Smooth muscle cell of the brain vasculature (primary cell): Measurements from ENCODE around the gene PTPN23.
"Not testable (repeated sequence)": the region's sequence is repeated elsewhere in the genome, so short reads cannot be mapped to it uniquely, and the experiment has no call there.

Experiments
- DNase-seq: peaks from one replicate; pipeline ENCODE4 v3.0.0-alpha.2; 2012; ENCODE audit warnings: low read depth, low spot score

Gene PTPN23

DNA sequence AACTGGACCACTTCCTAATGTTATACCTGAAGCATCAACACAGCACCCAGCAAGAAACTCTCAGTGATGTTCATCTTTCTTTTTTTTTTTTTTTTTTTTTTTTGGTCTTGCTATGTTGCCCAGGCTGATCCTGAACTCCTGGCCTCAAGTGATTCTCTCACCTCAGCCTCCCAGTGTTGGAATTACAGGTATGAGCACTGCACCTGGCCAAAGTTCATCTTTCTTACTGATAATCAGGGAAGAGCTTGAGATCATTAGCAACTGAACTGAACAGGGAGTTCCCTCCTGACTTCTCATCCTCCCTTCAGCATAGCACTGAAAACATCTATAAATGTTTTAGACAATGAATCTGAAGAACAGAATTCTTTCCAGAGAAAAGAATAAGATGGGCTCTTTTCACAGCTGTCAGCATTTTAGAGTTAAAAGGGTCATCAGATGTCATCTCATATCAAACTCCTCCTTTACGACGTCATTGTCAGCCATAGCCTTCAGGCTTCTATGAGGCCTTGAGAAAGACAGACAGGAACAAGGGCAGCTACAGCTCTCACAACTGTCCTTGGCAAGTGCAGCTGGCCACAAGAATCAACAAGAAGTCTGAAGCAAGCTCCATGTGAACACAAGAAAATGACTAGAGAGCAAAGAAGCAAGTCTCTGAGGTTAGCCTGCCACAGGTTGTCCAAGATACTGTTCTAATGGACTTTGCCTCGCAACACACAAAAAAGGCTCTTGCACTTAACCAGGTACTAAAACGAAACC, 61.2 kb downstream of the PTPN23 start:
- no peak for DNase-seq

DNA sequence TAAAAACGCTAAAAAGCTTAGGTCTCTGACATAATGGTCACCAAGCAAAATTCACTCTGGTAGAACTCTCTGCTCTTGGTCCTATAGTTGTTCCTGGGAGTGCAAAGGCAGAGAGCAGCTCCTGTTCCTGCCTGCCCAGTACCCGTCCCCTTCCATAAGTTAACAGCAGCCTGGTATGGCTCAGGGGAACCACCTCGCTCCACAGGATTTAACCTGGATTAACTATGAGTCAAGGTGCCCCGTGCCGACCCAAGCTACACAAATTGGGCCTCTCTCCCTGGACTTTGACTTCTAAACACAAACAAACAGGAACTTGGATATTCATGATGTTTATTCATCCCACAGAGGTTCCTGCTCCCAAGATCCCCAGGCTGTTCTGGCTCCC, 62.8 kb downstream of the PTPN23 start:
- no peak for DNase-seq

DNA sequence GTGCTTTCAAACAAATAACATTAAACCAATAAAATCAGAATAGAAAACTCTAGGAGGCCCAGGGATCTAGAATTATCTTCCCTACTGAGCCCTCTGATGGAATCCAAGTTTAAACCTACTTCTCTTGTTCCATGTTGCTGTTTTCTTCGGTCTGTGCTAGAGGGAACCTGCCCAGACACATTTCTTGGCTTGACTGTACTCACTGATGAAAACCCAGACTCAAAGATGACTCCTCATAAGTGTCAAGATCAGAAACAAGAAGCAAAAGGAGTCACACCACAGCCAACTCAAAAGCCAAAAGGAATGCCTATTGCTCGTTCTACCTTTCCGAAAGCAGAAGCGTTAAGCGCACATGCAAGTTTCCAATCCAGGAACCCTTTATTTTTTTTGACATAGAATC, 63.3 kb downstream of the PTPN23 start:
- no peak for DNase-seq

DNA sequence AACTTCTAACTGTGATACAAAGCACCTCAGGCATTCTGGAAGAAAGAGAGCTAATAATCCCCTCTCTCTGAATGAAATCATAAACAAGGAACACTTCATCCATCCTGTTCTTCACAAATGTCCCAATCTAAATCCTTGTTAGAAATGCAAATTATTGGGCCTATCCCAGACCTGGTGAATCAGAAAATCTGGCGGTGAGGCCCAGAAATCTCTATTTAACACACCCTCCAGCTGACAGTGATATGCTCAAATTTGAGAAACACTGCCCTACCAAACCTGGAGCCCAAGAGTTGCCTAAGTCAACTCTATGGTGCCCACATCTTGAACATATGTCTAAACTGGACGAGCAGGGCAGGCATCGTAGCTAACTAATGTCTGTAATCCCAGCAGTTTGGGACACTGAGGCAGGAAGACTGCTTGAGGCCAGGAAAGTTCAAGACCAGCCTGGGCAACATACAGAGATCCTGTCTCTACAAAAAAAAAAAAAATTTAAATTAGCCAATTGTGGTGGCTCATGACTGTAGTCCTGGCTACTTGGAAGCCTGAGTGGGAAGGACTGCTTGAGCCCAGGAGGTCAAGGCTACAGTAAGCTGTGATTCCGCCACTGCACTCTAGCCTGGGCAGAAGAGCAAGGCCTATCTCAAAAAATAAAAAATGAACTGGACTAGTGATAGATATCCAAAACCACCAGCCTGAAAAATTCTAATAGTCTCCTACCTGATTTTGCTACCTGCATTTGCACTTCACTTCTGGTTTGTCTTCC, 71.8 kb downstream of the PTPN23 start:
- DNase-seq, result no peak

DNA sequence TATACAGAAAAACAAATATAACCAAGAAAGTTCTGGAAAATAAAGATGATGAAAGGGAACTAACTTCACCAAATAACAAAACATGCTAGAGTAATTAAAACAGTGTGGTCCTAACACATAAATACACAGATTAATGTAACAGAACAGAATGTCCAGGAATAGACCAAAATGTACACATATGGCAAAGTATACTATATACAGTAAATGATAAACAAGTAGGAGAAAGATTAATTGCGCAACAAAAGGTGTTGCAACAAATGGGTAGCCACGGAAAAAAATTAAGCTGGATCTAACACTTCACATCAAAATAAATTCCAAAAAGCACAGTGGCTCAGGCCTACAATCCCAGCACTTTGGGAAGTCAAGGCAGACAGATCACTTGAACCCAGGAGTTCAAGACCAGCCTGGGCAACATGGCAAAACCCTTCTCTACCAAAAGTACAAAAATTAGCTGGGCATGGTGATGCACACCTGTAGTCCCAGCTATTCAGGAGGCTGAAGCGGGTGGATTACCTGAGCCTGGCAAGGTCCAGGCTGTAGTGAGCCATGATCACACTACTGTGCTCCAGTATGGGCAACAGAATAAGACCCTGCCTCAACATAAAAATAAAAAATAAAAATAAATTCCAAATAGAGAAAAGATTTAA, 75.1 kb downstream of the PTPN23 start:
- DNase-seq, result no peak

DNA sequence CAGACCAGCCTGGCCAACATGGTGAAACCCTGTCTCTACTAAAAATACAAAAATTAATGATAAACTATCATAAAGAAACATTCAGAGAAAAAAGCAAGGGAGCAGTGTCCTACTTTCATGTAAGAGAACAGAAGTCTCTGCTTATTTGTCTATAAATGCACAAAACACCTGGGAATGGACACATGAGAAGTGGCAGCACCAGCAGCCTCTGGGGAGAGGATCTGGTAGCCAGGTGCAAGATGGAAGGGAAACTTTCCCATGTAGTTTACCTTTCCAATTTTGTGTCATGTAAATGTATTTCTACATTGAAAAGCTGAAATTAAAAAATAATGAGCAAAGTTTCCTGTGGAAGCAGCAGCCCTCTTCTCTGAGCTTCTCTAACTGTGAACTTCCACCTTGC, 76.2 kb downstream of the PTPN23 start:
- DNase-seq, result no peak

DNA sequence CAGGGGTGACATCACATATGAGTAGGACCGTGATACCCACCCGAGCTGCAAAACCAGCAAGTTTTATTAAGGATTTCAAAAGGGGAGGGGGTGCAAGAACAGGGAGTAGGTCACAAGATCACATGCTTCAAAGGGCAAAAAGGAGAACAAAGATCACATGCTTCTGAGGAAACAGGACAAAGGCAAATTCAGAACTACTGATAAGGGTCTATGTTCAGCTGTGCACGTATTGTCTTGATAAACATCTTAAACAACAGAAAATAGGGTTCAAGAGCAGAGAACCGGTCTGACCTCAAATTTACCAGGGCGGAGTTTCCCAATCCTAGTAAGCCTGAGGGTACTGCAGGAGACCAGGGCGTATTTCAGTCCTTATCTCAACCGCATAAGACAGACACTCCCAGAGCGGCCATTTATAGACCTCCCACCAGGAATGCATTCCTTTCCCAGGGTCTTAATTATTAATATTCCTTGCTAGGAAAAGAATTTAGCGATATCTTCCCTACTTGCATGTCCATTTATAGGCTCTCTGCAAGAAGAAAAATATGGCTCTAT, 78.8 kb downstream of the PTPN23 start:
- DNase-seq, result not testable (repeated sequence)
